LHCN-M2 (cell line): ENCODE measurements around the gene CASTOR1. TPM values are rescaled to one million over a fixed set of nuclear protein-coding genes. Genes with fewer than 3 reads are reported as not detected.

Source experiments
- DNase-seq: peaks from one replicate; pipeline ENCODE4 v3.0.0-alpha.2; 2012; ENCODE audit warnings: low read depth
- total RNA-seq: library from RNA; depleted of rRNA; stranded (reverse); fragments of >200 nt; gene quantifications from 2 replicates; pipeline ENCODE4 v1.2.3, GENCODE V29; 2014; rRNA removed

CASTOR1 gene
- total RNA-seq, 1 experiment from 2014 or later, result 19.1 TPM

GRCh38 chr22:30245985-30246813 lies 43.1 kb downstream of the CASTOR1 start, which contains the start of gene LIF:
Gene LIF, minus strand, starts transcription at chr22:30246759. Its CDS starts 64 bp downstream, at chr22:30246695.
- DNase-seq, result peak; percentile 79

DNA sequence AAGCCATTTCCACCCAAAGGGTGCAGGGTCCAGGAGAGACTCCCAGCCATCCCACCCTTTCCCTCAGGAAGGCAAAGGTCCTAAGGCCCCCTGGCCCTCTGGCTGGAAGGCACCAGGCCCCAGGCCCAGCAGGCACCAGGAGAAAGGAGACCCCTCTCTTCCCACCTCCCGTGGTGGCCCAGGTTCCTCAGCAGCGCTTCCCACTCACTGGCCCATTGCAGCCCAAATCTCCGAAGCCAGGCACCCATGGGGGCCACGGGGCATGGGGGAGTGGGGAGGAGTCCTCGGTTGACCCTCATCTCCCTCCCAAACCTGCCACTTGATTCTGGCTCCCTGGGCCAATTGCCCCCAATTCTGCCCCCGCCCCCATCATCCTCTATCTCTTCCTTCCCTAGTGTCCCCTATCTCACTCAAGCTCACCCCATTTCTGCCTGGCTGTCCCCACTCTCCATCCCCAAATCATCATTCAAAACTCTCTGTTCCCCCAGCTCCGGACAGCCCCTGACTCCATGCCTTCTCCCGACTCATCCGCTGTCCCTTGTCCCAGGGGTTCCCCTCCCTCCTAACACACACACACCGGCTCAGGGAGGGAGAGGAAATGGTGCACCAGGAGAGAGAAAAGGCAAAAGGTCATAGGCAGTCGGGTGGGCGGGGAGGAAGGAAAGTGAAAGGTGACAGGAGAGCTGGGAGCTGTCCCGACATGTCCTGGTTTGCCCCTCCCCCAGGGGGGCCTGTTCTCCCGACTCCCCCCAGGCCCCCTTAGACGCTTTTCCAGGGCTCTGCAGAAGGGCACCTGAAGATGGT lies 43.9 kb downstream of the CASTOR1 start:
- DNase-seq, result peak; percentile 46

DNA sequence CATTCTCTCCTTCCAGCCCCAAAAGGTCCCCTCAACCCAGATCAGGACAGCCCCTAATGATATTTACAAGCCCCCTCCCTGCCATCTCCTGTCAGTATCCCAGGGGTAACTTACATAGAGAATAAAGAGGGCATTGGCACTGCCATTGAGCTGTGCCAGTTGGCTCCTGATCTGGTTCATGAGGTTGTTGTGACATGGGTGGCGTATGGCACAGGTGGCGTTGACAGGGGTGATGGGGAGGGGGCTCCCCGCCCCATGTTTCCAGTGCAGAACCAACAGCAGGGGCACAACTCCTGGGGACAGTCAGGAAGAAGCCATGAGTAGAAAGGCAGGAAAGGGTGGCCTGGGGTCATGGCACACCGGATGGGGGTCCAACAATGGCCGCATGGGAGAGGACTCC lies 44.7 kb downstream of the CASTOR1 start:
- no peak for DNase-seq

DNA sequence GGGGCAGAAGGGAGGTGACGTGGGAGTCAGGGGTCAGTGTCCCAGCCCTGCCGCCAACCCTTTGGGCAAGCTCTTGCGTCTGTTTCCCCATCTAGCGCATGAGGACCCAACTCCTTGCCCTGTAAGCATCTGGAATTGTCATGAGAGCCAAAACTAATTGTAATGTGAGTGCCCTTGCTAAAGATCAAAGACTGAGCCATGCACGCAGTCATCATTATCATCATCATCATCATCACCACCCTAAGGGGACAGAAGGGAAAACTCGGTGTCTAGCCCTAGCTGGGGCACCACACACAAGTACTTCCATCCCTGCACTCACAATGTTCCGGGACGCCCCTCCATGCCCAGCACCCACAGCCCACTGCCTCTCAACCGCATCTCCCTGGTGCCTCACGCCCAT lies 45.2 kb downstream of the CASTOR1 start:
- DNase-seq, result no peak

DNA sequence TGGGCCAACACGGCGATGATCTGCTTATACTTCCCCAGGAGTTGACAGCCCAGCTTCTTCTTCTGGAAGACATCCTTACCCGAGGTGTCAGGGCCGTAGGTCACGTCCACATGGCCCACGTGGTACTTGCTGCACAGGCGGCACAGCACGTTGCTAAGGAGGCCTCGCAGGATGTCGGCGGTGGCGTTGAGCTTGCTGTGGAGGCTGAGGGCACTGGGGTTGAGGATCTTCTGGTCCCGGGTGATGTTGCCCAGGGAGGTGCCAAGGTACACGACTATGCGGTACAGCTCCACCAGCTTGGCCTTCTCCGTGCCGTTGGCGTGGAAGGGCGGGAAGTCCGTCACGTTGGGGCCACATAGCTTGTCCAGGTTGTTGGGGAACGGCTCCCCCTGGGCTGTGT lies 45.6 kb downstream of the CASTOR1 start:
- no peak for DNase-seq

DNA sequence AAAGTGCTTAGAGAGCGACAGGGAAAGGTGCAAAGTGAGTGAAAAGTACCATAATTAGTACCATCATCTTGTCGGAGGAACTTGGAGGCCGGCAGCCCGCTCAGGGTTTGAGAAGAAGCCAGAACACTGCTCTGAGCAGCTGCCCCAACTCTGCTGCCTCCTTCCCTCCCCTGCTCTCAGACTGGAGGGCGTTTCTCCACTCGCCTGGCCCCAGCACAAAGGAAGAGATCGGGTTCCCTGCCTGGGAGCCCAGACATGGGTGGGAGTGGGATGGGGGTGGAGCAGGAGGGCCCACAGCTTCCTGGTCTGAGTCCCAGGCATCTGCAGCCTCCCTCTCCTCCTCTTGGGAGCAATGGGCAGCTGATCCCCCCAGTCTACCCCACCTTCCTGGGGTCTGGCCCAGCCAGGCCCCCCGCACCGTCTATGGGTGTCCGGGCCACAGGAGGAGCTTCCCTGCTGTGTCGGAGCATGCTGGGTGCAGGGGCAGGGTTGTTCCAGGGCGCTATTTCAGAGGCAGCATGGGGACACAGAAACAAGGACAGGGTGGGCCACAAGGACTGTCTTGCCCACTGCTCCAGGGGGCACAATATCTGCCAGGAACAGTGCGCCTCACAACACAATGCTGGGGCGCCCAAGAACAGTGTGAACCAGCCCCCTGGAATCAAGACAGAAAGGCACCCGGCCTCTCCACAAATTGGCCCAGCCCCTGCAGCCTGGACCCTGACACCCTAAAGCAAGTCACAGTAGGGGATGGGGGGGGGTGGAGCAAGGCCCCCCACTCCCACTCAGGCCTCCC lies 47.5 kb downstream of the CASTOR1 start:
- DNase-seq, result peak; percentile 41

DNA sequence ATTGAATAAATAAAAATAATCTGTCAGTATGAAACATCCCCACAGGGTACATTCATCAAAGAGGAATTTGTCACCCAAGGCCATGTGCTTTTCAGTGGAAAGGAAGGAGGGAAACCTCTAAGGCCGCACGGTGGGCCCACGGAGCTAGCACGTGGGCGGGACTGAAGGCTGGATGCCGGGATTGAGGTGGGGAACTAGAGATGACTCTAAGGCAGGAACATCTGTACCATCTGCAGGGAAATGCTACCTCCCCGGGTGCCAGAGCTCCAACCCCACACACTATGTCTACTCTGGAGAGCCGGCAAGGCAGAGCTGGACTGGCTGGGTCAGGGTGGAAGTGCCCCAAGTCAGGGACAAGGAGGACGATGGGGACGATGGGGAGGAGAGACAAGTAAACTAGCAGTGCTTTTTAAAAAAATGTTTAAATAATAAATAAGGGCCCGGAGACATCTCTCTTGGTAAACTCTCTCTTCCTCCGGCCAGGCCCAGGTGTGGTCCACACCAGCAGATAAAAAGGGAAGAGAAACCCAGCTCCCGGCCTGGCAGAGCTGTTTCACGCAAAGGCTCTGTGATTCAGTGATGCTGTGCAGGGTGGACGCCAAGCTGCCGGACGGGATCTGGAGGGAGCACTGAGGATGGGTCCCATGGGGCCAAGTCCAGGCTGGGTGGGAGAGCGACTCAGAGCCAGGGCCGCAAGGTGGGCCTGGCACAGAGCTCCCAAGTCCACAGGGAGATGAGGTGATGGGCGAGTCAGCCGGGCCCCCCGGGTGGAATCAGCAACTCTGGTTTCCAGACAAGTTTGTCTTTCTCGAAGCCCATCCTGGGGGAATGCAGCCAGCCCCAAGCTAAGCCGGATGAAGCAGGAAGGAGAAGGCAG lies 48.5 kb downstream of the CASTOR1 start:
- peak; percentile 50 for DNase-seq

- DNase-seq, result no peak
These were observed 49.6 kb downstream of the CASTOR1 start for GRCh38 chr22:30239488-30240405.

DNA sequence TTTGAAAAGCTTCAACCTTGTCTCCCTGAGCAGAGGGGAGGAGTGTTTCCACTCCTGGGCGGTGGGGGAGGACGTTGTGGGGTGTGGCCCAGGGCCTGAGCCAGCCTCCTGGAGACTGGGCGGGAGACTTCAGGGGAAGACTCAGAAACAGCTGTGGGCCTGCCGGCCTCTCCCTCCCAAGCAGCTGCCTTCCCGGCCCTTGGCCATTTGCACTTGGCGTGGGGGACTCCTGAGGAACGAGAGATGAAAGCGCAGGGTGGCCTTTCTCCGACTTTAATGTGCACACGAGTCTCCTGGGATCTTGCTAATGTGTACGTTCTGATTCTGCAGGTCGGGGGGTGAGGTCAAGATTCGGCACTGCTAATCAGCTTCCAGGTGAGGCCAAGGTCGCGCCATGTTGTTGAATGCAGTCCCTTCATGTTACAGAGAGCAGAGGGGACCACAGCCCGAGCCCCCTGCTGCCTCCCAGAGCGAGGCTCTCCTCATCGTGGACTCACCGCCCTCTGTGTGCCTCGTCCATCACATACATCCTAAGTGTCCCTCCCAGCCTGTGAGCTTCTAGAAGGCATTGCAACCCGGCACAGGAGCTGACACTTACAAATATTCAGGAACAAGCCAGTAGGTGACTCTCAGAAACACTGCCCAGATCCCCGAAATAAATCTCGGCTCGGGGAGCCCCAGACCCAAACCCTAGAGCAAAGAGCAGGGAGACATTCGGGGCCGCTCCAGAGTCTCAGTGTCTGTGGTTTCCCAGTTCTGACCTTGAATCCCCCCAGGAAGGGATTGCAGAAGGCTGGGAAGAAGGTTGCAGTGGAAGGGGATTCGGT lies 50.4 kb downstream of the CASTOR1 start:
- peak; percentile 89 for DNase-seq

DNA sequence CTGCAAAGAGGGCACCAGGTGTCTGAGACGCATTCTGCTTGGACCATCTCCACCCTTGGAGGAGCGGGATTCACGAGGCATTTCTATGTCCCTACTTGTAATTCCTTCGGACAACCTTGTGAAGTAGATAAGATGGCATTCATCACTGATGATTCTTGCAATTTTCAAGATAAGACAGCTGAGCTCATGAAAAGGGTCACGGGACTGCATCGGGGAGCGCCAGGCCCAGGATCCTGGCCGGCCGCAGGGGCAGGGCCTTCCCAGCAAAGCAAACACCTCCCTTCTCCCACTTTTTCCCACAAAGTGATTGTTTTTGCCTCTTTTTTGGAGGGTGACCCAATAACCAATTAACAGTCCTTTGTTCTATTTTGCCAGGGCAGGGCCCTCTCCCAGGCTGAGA lies 51.2 kb downstream of the CASTOR1 start:
- no peak for DNase-seq

- no peak for DNase-seq
These were observed 52.4 kb downstream of the CASTOR1 start for GRCh38 chr22:30236875-30237274.

DNA sequence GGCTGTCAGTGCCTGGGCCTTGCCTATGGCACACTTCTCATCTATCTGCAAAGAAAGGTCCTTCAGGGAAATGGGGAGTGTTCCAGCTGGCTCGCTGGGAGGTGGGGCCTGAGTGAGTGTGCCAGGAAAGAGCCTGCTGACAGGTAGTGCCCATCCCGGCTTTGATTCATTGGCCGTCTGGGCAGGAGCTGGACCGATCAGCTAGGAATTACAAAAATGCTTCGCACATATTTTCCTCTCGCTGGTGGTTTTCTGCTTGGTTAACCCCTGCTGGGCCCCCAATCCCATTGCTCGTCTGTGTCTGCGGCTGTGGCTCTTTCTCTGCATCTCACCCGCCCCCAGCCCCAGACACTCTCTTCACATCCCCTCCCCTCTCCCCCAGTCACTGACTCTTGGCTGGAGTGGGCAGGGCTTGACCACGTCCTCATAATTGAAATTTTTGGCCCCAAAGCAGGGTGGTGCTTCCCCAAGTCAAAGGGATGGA lies 53.6 kb downstream of the CASTOR1 start:
- DNase-seq, result peak; percentile 88

Other genes with a start within 250 kb of the CASTOR1 start
- not detected in 2 replicates for gene HORMAD2, start 209.0 kb downstream of the CASTOR1 start, total RNA-seq
- 23.1 and 23.3 TPM in 2 replicates for gene LIF, start 42.7 kb downstream of the CASTOR1 start, total RNA-seq
- not detected in 2 replicates for gene OSM, start 22.7 kb downstream of the CASTOR1 start, total RNA-seq
- gene TBC1D10A, start 37.4 kb upstream of the CASTOR1 start, total RNA-seq, result 21.6 and 27.6 TPM in 2 replicates
- 37.6 and 77.7 TPM in 2 replicates for gene SF3A1, start 67.4 kb upstream of the CASTOR1 start, total RNA-seq
- 2.6 and 3.2 TPM in 2 replicates for gene CCDC157, start 67.5 kb upstream of the CASTOR1 start, total RNA-seq
- gene RNF215, start 97.9 kb upstream of the CASTOR1 start, total RNA-seq, result 36.0 and 39.5 TPM in 2 replicates
- gene SEC14L2, start 107.5 kb upstream of the CASTOR1 start, total RNA-seq, result 34.8 and 40.8 TPM in 2 replicates
- gene MTFP1, start 136.3 kb upstream of the CASTOR1 start, total RNA-seq, result 30.0 and 32.2 TPM in 2 replicates
- not detected in 2 replicates for gene SEC14L3, start 182.5 kb upstream of the CASTOR1 start, total RNA-seq
- 0.13 TPM in 1 of 2 replicates, not detected in the other for gene SEC14L4, start 216.2 kb upstream of the CASTOR1 start, total RNA-seq